ENCODE measurements around the gene FGD1.

The FGD1 gene

GRCh38 chrX:54473993-54474859 is 21.8 kb downstream of the FGD1 start:
- DNase-seq (ENCODE audit: low read depth) = no peak

GRCh38 chrX:54470054-54470760 is 25.8 kb downstream of the FGD1 start:
- DNase-seq (ENCODE audit: low read depth) = no peak

- no peak for DNase-seq (ENCODE audit: low read depth)
Observed at GRCh38 chrX:54452920-54453319, 43.1 kb downstream of the FGD1 start.

GRCh38 chrX:54449929-54450328 is 46.1 kb downstream of the FGD1 start:
- no peak for DNase-seq (ENCODE audit: low read depth)

GRCh38 chrX:54447461-54447860 is 48.6 kb downstream of the FGD1 start:
- DNase-seq (ENCODE audit: low read depth) = no peak

- no peak for DNase-seq (ENCODE audit: low read depth)
Observed at GRCh38 chrX:54446084-54446483, 50.0 kb downstream of the FGD1 start.

- DNase-seq (ENCODE audit: low read depth) = no peak
Observed at GRCh38 chrX:54444752-54445151, 51.3 kb downstream of the FGD1 start.

GRCh38 chrX:54442790-54443189 is 53.2 kb downstream of the FGD1 start:
- no peak for DNase-seq (ENCODE audit: low read depth)

- DNase-seq (ENCODE audit: low read depth) = peak; percentile 62
Observed at GRCh38 chrX:54439960-54440871, 55.8 kb downstream of the FGD1 start, which contains the start of gene TSR2. Gene TSR2 (plus strand): TSS chrX:54440404. CDS start chrX:54440422, 18 bp downstream.

- no peak for DNase-seq (ENCODE audit: low read depth)
Observed at GRCh38 chrX:54435121-54435520, 60.9 kb downstream of the FGD1 start.

GRCh38 chrX:54430519-54430918 is 65.5 kb downstream of the FGD1 start:
- DNase-seq (ENCODE audit: low read depth) = no peak

- DNase-seq (ENCODE audit: low read depth) = no peak
Observed at GRCh38 chrX:54427837-54428424, 68.1 kb downstream of the FGD1 start.

GRCh38 chrX:54423161-54423888 is 72.7 kb downstream of the FGD1 start:
- no peak for DNase-seq (ENCODE audit: low read depth)

- DNase-seq (ENCODE audit: low read depth) = no peak
Observed at GRCh38 chrX:54422168-54422567, 73.9 kb downstream of the FGD1 start.

GRCh38 chrX:54419559-54420302 is 76.3 kb downstream of the FGD1 start:
- no peak for DNase-seq (ENCODE audit: low read depth)

GRCh38 chrX:54416965-54417364 is 79.1 kb downstream of the FGD1 start:
- no peak for DNase-seq (ENCODE audit: low read depth)

GRCh38 chrX:54415534-54416350 is 80.3 kb downstream of the FGD1 start:
- DNase-seq (ENCODE audit: low read depth) = no peak

GRCh38 chrX:54413753-54414152 is 82.3 kb downstream of the FGD1 start:
- DNase-seq (ENCODE audit: low read depth) = no peak

GRCh38 chrX:54411732-54412131 is 84.3 kb downstream of the FGD1 start:
- no peak for DNase-seq (ENCODE audit: low read depth)

GRCh38 chrX:54407266-54407665 is 88.8 kb downstream of the FGD1 start:
- DNase-seq (ENCODE audit: low read depth) = no peak
